Stimulated activated CD8-positive, alpha-beta memory T cell treated with anti-CD3 and anti-CD28 coated beads, Interleukin-4, amount 100 ng/mL, for 48 hours (primary cell): Measurements from ENCODE around the gene DET1.
"Not testable (repeated sequence)": the region's sequence is repeated elsewhere in the genome, so short reads cannot be mapped to it uniquely, and the experiment has no call there.

Source experiments
- DNase-seq: peaks from one replicate; pipeline ENCODE4 v3.0.0-alpha.2; 2020

DET1 gene

GRCh38 chr15:88491158-88491557 is 55.3 kb downstream of the DET1 start:
- DNase-seq: no peak

DNA sequence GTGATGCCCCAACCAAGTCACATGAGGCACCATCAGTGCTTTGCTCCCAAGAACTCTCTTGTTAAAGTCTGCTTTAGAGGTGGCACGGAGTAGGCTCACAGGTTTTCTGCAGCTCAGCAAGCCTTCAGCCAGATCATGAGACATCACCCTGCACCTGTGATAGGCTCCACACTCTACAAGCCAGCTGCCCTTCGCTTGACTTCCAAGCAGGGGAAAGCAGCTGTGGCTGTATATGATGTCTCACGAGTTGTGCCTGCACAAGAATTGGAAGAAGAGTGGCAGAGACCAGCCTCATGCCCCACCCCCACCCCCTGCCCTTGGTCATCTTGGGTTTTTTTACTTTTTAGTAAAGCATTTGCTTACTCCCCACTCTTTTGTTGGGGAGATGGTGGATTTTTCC is 56.4 kb downstream of the DET1 start:
- no peak for DNase-seq

DNA sequence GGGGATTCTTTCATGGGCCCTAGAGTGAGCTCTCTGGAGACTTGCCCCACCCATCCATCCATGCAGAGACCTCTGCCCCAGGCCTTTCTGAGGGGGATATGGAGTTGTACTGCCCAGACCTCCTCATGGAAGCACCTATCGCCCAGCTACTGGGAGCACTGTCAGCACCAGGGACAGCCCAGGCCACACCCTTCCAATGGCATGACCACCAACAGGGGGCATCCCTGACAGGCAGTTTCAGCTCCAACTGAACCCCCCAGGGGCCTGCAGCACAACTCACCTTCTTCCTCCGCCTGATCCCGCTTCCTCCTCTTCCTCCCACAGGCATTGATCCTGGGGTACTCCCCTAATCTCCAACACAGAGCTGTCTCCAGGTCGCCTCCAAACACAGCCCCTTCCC is 57.2 kb downstream of the DET1 start:
- DNase-seq: no peak

GRCh38 chr15:88487796-88488523 is 58.5 kb downstream of the DET1 start:
- no peak for DNase-seq

GRCh38 chr15:88487178-88487795 is 59.2 kb downstream of the DET1 start:
- DNase-seq: no peak

DNA sequence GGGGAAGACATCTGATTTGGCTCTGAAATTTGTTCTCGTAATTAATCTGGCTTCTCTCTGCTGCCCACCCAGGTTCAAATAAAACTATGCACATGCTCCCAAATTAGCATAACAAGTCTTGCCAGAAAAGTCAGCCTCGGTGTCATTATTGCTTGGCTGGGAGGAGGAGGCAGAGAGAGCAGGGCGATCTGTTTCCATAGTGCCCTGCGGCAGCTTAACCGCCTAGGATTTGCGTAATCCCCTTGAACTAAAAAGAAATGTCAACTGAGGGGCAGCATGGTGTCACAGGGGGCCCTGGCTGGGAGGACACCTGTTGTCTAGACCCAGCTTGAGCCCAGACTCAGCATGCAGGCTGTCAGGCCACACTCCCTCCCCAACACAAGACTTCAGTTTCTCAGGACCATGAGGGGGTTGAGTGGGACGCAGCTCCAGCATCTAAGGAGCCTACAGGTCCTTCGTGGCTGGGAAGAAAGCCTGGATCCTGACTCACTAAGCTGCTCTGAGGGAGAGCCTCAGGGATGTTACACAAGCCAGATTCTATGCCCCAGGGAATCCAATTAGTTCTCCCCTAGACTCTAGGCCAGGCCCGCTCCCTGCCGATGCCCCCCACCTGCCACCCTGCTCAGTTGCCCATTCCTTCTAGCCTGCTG is 61.7 kb downstream of the DET1 start:
- no peak for DNase-seq

DNA sequence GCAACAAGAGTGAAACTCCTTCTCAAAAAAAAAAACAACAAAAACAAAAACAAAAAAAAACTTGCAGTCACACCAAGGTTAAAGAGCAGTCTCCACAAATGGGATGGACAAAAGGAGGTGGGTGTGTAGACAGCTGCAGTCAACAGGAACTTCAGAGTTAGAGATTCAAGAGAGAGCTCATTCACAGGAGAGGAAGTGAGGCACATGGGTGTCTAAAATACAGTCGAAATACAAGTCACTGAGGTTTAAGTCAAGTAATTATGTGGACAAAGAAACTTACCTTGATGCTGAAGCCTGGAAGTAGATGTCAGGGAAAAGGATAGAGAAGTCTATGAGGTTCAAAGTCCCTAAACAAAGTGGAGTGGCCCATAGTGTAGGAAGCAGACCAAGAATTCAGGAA is 64.2 kb downstream of the DET1 start:
- DNase-seq: no peak

DNA sequence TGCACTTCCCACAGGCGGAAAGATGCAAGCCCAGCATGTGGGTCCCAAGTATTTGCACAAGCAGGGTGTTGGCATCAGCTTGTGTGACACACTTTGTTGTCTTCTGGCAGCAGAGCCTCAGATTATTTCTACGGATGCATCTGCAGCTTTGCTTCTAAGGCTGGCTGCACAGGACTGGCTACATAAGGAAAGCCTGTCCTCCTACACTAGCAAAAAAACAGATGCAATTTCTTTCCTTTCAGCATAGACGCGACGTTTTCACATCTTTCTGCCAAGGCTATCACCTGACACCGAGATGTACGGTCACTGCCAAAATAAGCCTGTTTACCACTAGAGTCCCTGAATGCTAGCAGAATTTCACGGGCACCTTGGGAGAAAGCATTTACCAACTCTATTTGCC is 65.5 kb downstream of the DET1 start:
- no peak for DNase-seq

- no peak for DNase-seq
Observed at GRCh38 chr15:88479169-88479568, 67.3 kb downstream of the DET1 start.

DNA sequence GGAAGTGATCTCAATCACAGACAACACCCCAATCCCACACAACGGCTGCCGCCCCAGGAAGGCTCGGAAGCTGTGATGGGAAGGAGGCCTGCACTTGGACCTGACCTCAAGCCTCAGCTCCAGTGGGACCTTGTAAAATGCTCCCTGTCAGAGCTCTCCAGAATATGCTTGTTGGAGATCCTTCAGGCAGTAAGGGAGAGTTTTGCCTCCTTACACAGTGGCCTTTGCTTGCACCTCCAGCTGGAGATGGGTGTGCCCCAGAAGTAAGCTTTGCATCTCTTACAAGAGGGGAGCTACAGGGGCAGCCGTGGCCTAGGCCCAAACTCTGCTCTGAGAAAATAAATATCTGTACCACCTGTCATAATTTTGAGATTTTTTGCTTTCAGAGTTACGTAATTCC is 68.6 kb downstream of the DET1 start:
- DNase-seq: no peak

DNA sequence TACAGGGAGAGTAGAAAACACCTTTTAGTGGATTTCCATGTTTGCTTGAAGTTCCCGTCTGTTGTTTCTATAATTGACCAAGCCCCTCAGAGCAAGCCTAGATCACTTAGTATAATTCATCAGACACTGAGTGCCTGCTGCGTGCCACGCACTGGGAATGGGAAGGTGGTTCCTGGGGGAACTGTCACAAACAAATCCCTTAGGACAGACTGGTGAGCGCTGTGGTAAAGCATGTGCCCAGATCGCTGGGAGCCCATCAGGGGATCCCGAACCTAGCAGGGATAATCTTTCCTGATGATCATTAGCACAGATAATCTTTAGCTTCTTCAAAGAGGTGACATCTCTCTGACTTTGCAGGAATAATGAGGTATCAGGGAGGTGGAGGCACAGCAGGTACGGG is 69.4 kb downstream of the DET1 start:
- no peak for DNase-seq

DNA sequence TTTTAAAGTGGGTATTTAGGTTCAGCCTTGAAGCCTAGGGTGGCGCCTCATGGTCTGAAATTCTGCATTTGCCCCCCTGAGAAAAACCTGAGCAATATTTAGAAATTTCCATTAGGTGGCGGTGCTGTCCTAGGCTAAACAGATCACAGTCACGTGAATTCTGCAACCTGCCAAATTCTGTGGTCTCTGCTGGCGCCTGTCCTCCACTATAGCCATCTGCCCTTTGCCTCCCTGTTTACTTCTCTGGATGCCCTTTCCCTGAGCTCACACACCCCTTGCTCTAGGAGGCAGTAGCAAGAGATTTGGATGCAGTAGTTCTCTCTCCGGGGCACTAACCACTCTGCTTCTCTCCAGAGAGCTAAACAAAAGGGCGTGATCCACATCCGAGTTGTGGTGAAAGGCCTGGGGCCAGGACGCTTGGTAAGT is 69.8 kb downstream of the DET1 start:
- no peak for DNase-seq

- not testable (repeated sequence) for DNase-seq
Observed at GRCh38 chr15:88473661-88474293, 72.7 kb downstream of the DET1 start.

GRCh38 chr15:88472225-88472624 is 74.3 kb downstream of the DET1 start:
- DNase-seq: no peak

- no peak for DNase-seq
Observed at GRCh38 chr15:88470625-88471372, 75.7 kb downstream of the DET1 start.

DNA sequence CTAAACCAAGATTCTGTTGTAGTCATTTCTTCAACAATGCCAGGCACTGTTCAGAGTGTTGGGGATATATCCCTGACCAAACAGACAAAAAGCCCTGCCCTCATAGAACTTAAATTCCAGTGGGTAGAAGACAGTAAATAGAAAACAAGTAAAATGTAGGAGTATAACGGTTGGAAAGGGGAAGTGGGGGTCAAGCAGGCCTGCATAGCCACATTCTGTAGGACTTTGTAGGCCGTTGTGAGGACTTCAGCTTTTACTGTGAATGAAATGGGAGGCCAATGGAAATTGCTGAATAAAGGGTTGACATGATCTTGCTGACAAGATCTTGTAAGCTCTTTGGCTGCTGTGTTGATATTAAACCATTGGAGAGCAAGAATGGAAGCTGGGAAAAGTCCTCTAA is 77.2 kb downstream of the DET1 start:
- DNase-seq: no peak

DNA sequence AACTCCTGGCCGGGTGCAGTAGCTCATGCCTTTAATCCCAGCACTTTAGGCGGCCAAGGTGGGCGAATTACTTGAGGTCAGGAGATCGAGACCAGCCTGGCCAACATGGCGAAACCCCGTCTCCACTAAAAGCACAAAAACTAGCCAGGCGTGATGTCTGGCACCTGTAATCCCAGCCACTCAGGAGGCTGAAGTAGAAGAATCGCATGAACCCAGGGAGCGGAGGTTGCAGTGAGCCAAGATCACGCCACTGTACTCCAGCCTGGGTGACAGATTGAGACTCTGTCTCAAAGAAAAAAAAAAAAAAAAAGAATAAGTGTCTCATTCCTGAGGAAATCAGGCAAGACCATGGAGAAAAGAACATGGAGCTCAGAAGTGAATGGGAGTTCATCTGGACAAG is 77.8 kb downstream of the DET1 start:
- DNase-seq: not testable (repeated sequence)

GRCh38 chr15:88467935-88468528 is 78.4 kb downstream of the DET1 start:
- no peak for DNase-seq

GRCh38 chr15:88467073-88467934 is 79.2 kb downstream of the DET1 start, which contains the start of the genes MRPL46 and MRPS11:
Gene MRPL46 (minus strand): TSS chr15:88467388. CDS start chr15:88467377, 11 bp downstream.
Gene MRPS11 (plus strand): TSS chr15:88467708. CDS start chr15:88467718, 10 bp downstream.
- peak; percentile 92 for DNase-seq

- peak; percentile 49 for DNase-seq
Observed at GRCh38 chr15:88465633-88466224, 80.8 kb downstream of the DET1 start.
